CD14-positive monocyte (primary cell): ENCODE measurements around the gene RAB11FIP3. TPM values are rescaled to one million over a fixed set of nuclear protein-coding genes. Genes with fewer than 3 reads are reported as not detected.

Experiments
- DNase-seq, 3 donors: peaks; one replicate each; pipeline ENCODE4 v3.0.0-alpha.2; 2011 to 2022
- H2AFZ ChIP-seq: 2 replicates; pipeline ENCODE4 v1.6.0; 2012; ENCODE audit warnings: mild to moderate bottlenecking, low read depth, low read length, inconsistent platforms; ENCODE audit not compliant: insufficient read depth, poor library complexity, severe bottlenecking
- H3K27ac ChIP-seq, 2 donors: 1 replicate in 1 of 2; 2 replicates in 1 of 2; pipeline ENCODE4 v1.5.1; 2012 to 2013; ENCODE audit warnings: low read length in 2 of 2, control low read depth in 1 of 2, inconsistent platforms in 1 of 2, low read depth in 1 of 2, mild to moderate bottlenecking in 1 of 2
- H3K27me3 ChIP-seq, 2 donors: one replicate each; pipeline versions ENCODE4 v1.6.0 to v1.6.1; 2011 to 2013; ENCODE audit warnings: low read length in 2 of 2; ENCODE audit not compliant: control insufficient read depth in 2 of 2, insufficient read depth in 2 of 2
- H3K36me3 ChIP-seq, 2 donors: replicated peaks in 1 of 2; 1 replicate in 1 of 2; 2 replicates in 1 of 2; pipeline versions ENCODE4 v1.5.1 to v1.6.1; 2012 to 2013; ENCODE audit warnings: low read length in 2 of 2, control low read depth in 1 of 2, inconsistent platforms in 1 of 2, mild to moderate bottlenecking in 1 of 2; ENCODE audit not compliant: insufficient read depth in 2 of 2, control insufficient read depth in 1 of 2
- H3K4me1 ChIP-seq, 2 donors: 1 replicate in 1 of 2; 2 replicates in 1 of 2; pipeline versions ENCODE4 v1.5.1 to v1.6.1; 2012 to 2013; ENCODE audit warnings: low read length in 2 of 2, control low read depth in 1 of 2, inconsistent platforms in 1 of 2, mild to moderate bottlenecking in 1 of 2, moderate library complexity in 1 of 2; ENCODE audit not compliant: insufficient read depth in 2 of 2, control insufficient read depth in 1 of 2
- H3K4me2 ChIP-seq: replicated peaks from 2 replicates; pipeline ENCODE3; 2012; ENCODE audit warnings: low read length, moderate library complexity, mild to moderate bottlenecking; ENCODE audit not compliant: poor library complexity, severe bottlenecking; ENCODE audit errors: extremely low read depth
- H3K4me3 ChIP-seq, 3 experiments: fragments of 200-600 bp in 1 of 3; sonication (generic) in 1 of 3; replicated peaks in 1 of 3; 1 replicate in 2 of 3; 2 replicates in 1 of 3; pipeline ENCODE4 v1.5.1; 2011 to 2013; ENCODE audit warnings: low read length in 3 of 3, mild to moderate bottlenecking in 3 of 3, control low read depth in 2 of 3, low read depth in 2 of 3, inconsistent platforms in 1 of 3, moderate library complexity in 1 of 3
- H3K79me2 ChIP-seq: 2 replicates; pipeline ENCODE4 v1.6.0; 2012; ENCODE audit warnings: mild to moderate bottlenecking, control low read depth, inconsistent platforms, low read length, moderate library complexity; ENCODE audit not compliant: insufficient read depth
- H3K9ac ChIP-seq: 2 replicates; pipeline ENCODE4 v1.6.0; 2017; ENCODE audit warnings: low read length, mild to moderate bottlenecking; ENCODE audit not compliant: insufficient read depth, poor library complexity, severe bottlenecking
- H3K9me3 ChIP-seq, 2 donors: replicated peaks in 1 of 2; 1 replicate in 1 of 2; 2 replicates in 1 of 2; pipeline versions ENCODE4 v1.5.1 to v1.6.1; 2012 to 2013; ENCODE audit warnings: low read length in 2 of 2, control low read depth in 1 of 2; ENCODE audit not compliant: control insufficient read depth in 1 of 2, insufficient read depth in 1 of 2
- H4K20me1 ChIP-seq: 2 replicates; pipeline ENCODE4 v1.6.0; 2012; ENCODE audit warnings: mild to moderate bottlenecking, low read length, control low read depth, moderate library complexity; ENCODE audit not compliant: insufficient read depth
- H3K27ac Mint-ChIP-seq, 7 donors: one replicate each; pipeline ENCODE4 v1.8.0; 2020; ENCODE audit warnings: mild to moderate bottlenecking in 7 of 7, mixed read lengths in 7 of 7, moderate library complexity in 6 of 7, inconsistent platforms in 2 of 7
- H3K27me3 Mint-ChIP-seq, 3 donors: one replicate each; pipeline ENCODE4 v1.8.0; 2021 to 2022; ENCODE audit warnings: low read depth in 3 of 3, mild to moderate bottlenecking in 3 of 3, mixed read lengths in 3 of 3, moderate library complexity in 3 of 3, inconsistent platforms in 1 of 3
- H3K36me3 Mint-ChIP-seq, 2 donors: one replicate each; pipeline ENCODE4 v1.8.0; 2020; ENCODE audit warnings: mixed read lengths in 2 of 2, inconsistent platforms in 1 of 2, mild to moderate bottlenecking in 1 of 2
- H3K4me1 Mint-ChIP-seq: one replicate; pipeline ENCODE4 v1.8.0; 2020; ENCODE audit warnings: mild to moderate bottlenecking, mixed read lengths
- H3K4me3 Mint-ChIP-seq, 2 donors: one replicate each; pipeline ENCODE4 v1.8.0; 2020; ENCODE audit warnings: mild to moderate bottlenecking in 2 of 2, mixed read lengths in 2 of 2, moderate library complexity in 1 of 2
- H3K9me3 Mint-ChIP-seq, 7 donors: one replicate each; pipeline ENCODE4 v1.8.0; 2020 to 2022; ENCODE audit warnings: mixed read lengths in 7 of 7, mild to moderate bottlenecking in 6 of 7, moderate library complexity in 6 of 7, inconsistent platforms in 2 of 7
- CTCF ChIP-seq: fragments of 200-600 bp; IDR thresholded peaks from one replicate; pipeline ENCODE4 v1.8.0; 2022; ENCODE audit warnings: antibody characterized with exemption, mild to moderate bottlenecking
- WGBS: methylation state at CpG from one replicate; pipeline ENCODE4 v1.1.5; 2013; ENCODE audit warnings: missing lambda C conversion rate; ENCODE audit not compliant: insufficient coverage; 5-methylcytosine and 5-hydroxymethylcytosine counted together
- intact Hi-C, 2 donors: fragments of 100-400 bp; cut with micrococcal nuclease; formaldehyde crosslinking; loops; one replicate each; pipeline versions ENCODE4 v1.15.0 to v1.15.1; 2023
- polyA plus RNA-seq, 3 donors: library from polyadenylated mRNA; depleted of rRNA in 1 of 3; unstranded in 2 of 3; stranded (reverse) in 1 of 3; fragments of 300-500 nt in 2 of 3; fragments of >200 nt in 1 of 3; fragmentation: Illumina TruSeq in 2 of 3; gene quantifications; 1 replicate in 2 of 3; 2 replicates in 1 of 3; pipeline ENCODE4 v1.2.3, GENCODE V29; 2012 to 2021

Gene RAB11FIP3
- polyA plus RNA-seq, 3 donors: 0.37 to 7.5 (median 0.49) TPM

GRCh38 chr16:430904-431303 is 5.5 kb downstream of the RAB11FIP3 start:
- no peak for DNase-seq
- intact Hi-C loops: no loop called here
- 96% methylated on average over 7 of the region's 7 CpGs for WGBS
- Histone ChIP-seq H3K9ac (no peak overlapping the region), H4K20me1 (peaks cover 12% of the 10 kb centered on the region), H3K27ac (no peak overlapping the region), H3K4me2 (no peak overlapping the region), H3K4me1 (peaks cover 11 to 15% of the 10 kb centered on the region in 2 donors), H3K79me2 (peaks cover 4% of the 10 kb centered on the region), H3K27me3 (peaks cover 0 to 13% of the 10 kb centered on the region in 2 donors), H2AFZ (no peak overlapping the region), H3K9me3 (no peaks in the 10 kb centered on the region), H3K36me3 (no peaks in the 10 kb centered on the region), H3K4me3 (no peak overlapping the region)
- no peak overlapping the region for H3K27ac Mint-ChIP-seq
- H3K27me3 Mint-ChIP-seq: peaks cover 18 to 22% (median 20%) of the 10 kb centered on the region in 3 donors
- peaks cover 13% of the 10 kb centered on the region for H3K4me1 Mint-ChIP-seq
- no peak overlapping the region for H3K4me3 Mint-ChIP-seq
- H3K36me3 Mint-ChIP-seq: peaks cover 7% of the 10 kb centered on the region in 2 donors
- no peak for TF ChIP-seq CTCF
- peaks cover 0 to 7% (median 0%) of the 10 kb centered on the region in 7 donors for H3K9me3 Mint-ChIP-seq

GRCh38 chr16:440627-441026 is 15.2 kb downstream of the RAB11FIP3 start:
- H3K27me3 Mint-ChIP-seq: peaks cover 0 to 4% (median 0%) of the 10 kb centered on the region in 3 donors
- Histone ChIP-seq H3K36me3 (no peaks in the 10 kb centered on the region), H3K79me2 (no peaks in the 10 kb centered on the region), H3K4me3 (no peak overlapping the region), H4K20me1 (no peaks in the 10 kb centered on the region), H3K27ac (no peak overlapping the region), H2AFZ (no peak overlapping the region), H3K4me2 (no peak overlapping the region), H3K27me3 (no peaks in the 10 kb centered on the region), H3K9ac (no peak overlapping the region), H3K4me1 (no peaks in the 10 kb centered on the region), H3K9me3 (no peaks in the 10 kb centered on the region)
- no peaks in the 10 kb centered on the region for H3K9me3 Mint-ChIP-seq
- H3K27ac Mint-ChIP-seq: no peak overlapping the region
- no peaks in the 10 kb centered on the region for H3K36me3 Mint-ChIP-seq
- DNase-seq: no peak
- H3K4me3 Mint-ChIP-seq: no peak overlapping the region
- 93% methylated on average over 4 of the region's 6 CpGs for WGBS
- no peaks in the 10 kb centered on the region for H3K4me1 Mint-ChIP-seq
- intact Hi-C loops: no loop called here
- TF ChIP-seq CTCF: no peak
